CD4-positive, alpha-beta T cell (primary cell): ENCODE measurements around the gene RHBDF1. TPM values are rescaled to one million over a fixed set of nuclear protein-coding genes. Genes with fewer than 3 reads are reported as not detected.

Source experiments
- ATAC-seq: fragments of 200-7000 bp; cut with Tn5 transposase; one replicate; pipeline ENCODE4 v1.10.0; 2022; ENCODE audit warnings: mild to moderate bottlenecking; ENCODE audit not compliant: poor library complexity
- CTCF ChIA-PET: fragments of 350-600 bp; sonication (Branson Sonifier 250); formaldehyde crosslinking; loops from one replicate; lab custom pipeline; 2021; ENCODE audit warnings: antibody characterized with exemption, inconsistent platforms; lab: Charles Lee
- POLR2A ChIA-PET: fragments of 350-600 bp; sonication (Branson Sonifier 250); formaldehyde crosslinking; loops from one replicate; lab custom pipeline; 2021; ENCODE audit warnings: antibody characterized with exemption, inconsistent platforms; lab: Charles Lee
- DNase-seq, 14 experiments: peaks; one replicate each; pipeline ENCODE4 v3.0.0-alpha.2; 2013 to 2020; ENCODE audit warnings: mixed read lengths in 2 of 14
- H3K27ac ChIP-seq, 2 donors: one replicate each; pipeline versions ENCODE4 v1.5.1 to v1.7.0; 2013; ENCODE audit warnings: low read length in 2 of 2, low read depth in 1 of 2, mild to moderate bottlenecking in 1 of 2
- H3K27me3 ChIP-seq, 2 experiments: 1 replicate in 1 of 2; 2 replicates in 1 of 2; pipeline versions ENCODE4 v1.6.1 to v1.7.0; 2013; ENCODE audit warnings: low read length in 2 of 2, control low read depth in 1 of 2, mild to moderate bottlenecking in 1 of 2, moderate library complexity in 1 of 2; ENCODE audit not compliant: insufficient read depth in 2 of 2, control insufficient read depth in 1 of 2
- H3K36me3 ChIP-seq: one replicate; pipeline ENCODE4 v1.6.1; 2013; ENCODE audit warnings: low read length, control low read depth; ENCODE audit not compliant: insufficient read depth
- H3K4me1 ChIP-seq: one replicate; pipeline ENCODE4 v1.6.1; 2013; ENCODE audit warnings: low read length, control low read depth; ENCODE audit not compliant: insufficient read depth
- H3K4me3 ChIP-seq: one replicate; pipeline ENCODE4 v1.5.1; 2013; ENCODE audit warnings: mild to moderate bottlenecking, low read length, moderate library complexity
- H3K9me3 ChIP-seq, 2 experiments: 1 replicate in 1 of 2; 2 replicates in 1 of 2; pipeline versions ENCODE4 v1.6.1 to v1.7.0; 2013; ENCODE audit warnings: low read length in 2 of 2, mild to moderate bottlenecking in 2 of 2, control low read depth in 1 of 2, moderate library complexity in 1 of 2; ENCODE audit not compliant: control insufficient read depth in 1 of 2, insufficient read depth in 1 of 2
- H3K27ac Mint-ChIP-seq: one replicate; pipeline ENCODE4 v1.8.0; 2020; ENCODE audit warnings: mixed read lengths
- H3K27me3 Mint-ChIP-seq: one replicate; pipeline ENCODE4 v1.8.0; 2021; ENCODE audit warnings: mixed read lengths
- H3K36me3 Mint-ChIP-seq: one replicate; pipeline ENCODE4 v1.8.0; 2021; ENCODE audit warnings: low read depth, mixed read lengths
- H3K4me1 Mint-ChIP-seq: one replicate; pipeline ENCODE4 v1.8.0; 2021; ENCODE audit warnings: low read depth, mixed read lengths
- H3K4me3 Mint-ChIP-seq: one replicate; pipeline ENCODE4 v1.8.0; 2020; ENCODE audit warnings: mild to moderate bottlenecking, mixed read lengths
- H3K9me3 Mint-ChIP-seq: one replicate; pipeline ENCODE4 v1.8.0; 2020; ENCODE audit warnings: mixed read lengths
- CTCF ChIP-seq: fragments of 200-600 bp; IDR thresholded peaks from one replicate; pipeline ENCODE4 v1.8.0; 2022; ENCODE audit warnings: antibody characterized with exemption, mild to moderate bottlenecking
- intact Hi-C, 2 experiments: fragments of 100-400 bp; cut with DNase I in 1 of 2; cut with micrococcal nuclease in 1 of 2; formaldehyde crosslinking; loops; one replicate each; pipeline versions ENCODE4 v1.15.1 to v1.9.0; 2023 to 2025; cut with DNase I, micrococcal nuclease
- total RNA-seq, 174 experiments: library from RNA in 2 of 174; stranded (reverse) in 2 of 174; gene quantifications; one replicate each; pipeline ENCODE4 v1.2.3 and lab custom pipeline; 2021 to 2026

The RHBDF1 gene
- total RNA-seq, 2 experiments from 2014 or later = 0.33 to 0.34 TPM

GRCh38 chr16:117379-118365 lies 45.2 kb upstream of the RHBDF1 start:
- TF ChIP-seq CTCF = peak; percentile 81
- intact Hi-C loops = loop anchor here (1.0 kb wide), 2 partner anchors 64 to 245 kb away; no protein-coding TSS in a partner anchor
- peak; percentile 87 for ATAC-seq
- DNase-seq = peak; percentile 53 to 81 (median 62)
- H3K9me3 ChIP-seq = no peaks in the 10 kb centered on the region
- no peak overlapping the region for H3K4me3 ChIP-seq
- no peak overlapping the region for H3K27ac ChIP-seq
- peaks cover 5% of the 10 kb centered on the region for H3K4me1 ChIP-seq
- ChIA-PET CTCF (interaction anchor here (0.9 to 3.6 kb wide), 5 partner anchors 11 to 244 kb away, joined by 3 to 11 read pairs (median 3); partner anchors contain the start of gene HBQ1), POLR2A (interaction anchor here (1.8 kb wide), 1 partner anchor 11 kb away, joined by 4 read pairs; no protein-coding TSS in a partner anchor)
- H3K27ac Mint-ChIP-seq = no peak overlapping the region
- peaks cover 12% of the 10 kb centered on the region for H3K36me3 ChIP-seq
- H3K27me3 ChIP-seq = no peaks in the 10 kb centered on the region
- H3K9me3 Mint-ChIP-seq = no peaks in the 10 kb centered on the region
- peaks cover 47% of the 10 kb centered on the region for H3K36me3 Mint-ChIP-seq
- H3K4me1 Mint-ChIP-seq = peaks cover 11% of the 10 kb centered on the region
- H3K4me3 Mint-ChIP-seq = no peak overlapping the region
- no peaks in the 10 kb centered on the region for H3K27me3 Mint-ChIP-seq

GRCh38 chr16:116015-116414 lies 43.6 kb upstream of the RHBDF1 start:
- Histone ChIP-seq H3K4me3 (no peak overlapping the region), H3K9me3 (no peaks in the 10 kb centered on the region), H3K27ac (no peak overlapping the region), H3K27me3 (no peaks in the 10 kb centered on the region), H3K4me1 (peaks cover 5% of the 10 kb centered on the region), H3K36me3 (peaks cover 23% of the 10 kb centered on the region)
- Mint-ChIP-seq H3K36me3 (peaks cover 56% of the 10 kb centered on the region), H3K27me3 (no peaks in the 10 kb centered on the region), H3K4me1 (peaks cover 11% of the 10 kb centered on the region), H3K27ac (no peak overlapping the region), H3K9me3 (no peaks in the 10 kb centered on the region), H3K4me3 (no peak overlapping the region)
- ChIA-PET POLR2A (no interaction called here), CTCF (interaction anchor here (3.6 kb wide), 1 partner anchor 9 kb away, joined by 11 read pairs; no protein-coding TSS in a partner anchor)
- ATAC-seq = no peak
- DNase-seq = no peak
- intact Hi-C loops = no loop called here
- no peak for TF ChIP-seq CTCF

DNA sequence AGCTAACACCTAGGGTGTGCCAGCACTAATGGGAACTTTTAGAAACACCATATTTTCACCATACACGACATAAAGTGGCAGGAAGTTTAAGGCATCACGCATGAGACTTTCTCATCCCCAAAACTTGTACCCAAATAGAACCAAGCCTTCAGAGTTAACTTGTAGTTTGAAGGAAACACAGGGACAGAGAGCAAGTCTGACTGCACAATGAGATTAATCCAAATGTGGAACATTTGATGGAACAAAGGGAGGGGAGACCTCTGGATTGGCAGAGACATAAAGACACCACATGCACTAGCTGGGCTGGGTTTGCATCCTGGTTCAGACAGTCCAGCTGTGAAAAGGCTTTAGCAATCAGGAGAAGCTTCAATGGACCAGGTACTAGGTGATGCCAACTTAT lies 41.9 kb upstream of the RHBDF1 start:
- TF ChIP-seq CTCF = no peak
- no peak for ATAC-seq
- Histone ChIP-seq H3K27ac (no peak overlapping the region), H3K9me3 (no peaks in the 10 kb centered on the region), H3K27me3 (no peaks in the 10 kb centered on the region), H3K4me3 (no peak overlapping the region), H3K36me3 (peaks cover 34% of the 10 kb centered on the region), H3K4me1 (peaks cover 5% of the 10 kb centered on the region)
- CTCF ChIA-PET = interaction anchor here (1.5 kb wide), 1 partner anchor 18 kb away, joined by 3 read pairs; no protein-coding TSS in a partner anchor
- intact Hi-C loops = no loop called here
- peaks cover 11% of the 10 kb centered on the region for H3K4me1 Mint-ChIP-seq
- POLR2A ChIA-PET = no interaction called here
- peaks cover 66% of the 10 kb centered on the region for H3K36me3 Mint-ChIP-seq
- H3K9me3 Mint-ChIP-seq = no peaks in the 10 kb centered on the region
- no peak overlapping the region for H3K4me3 Mint-ChIP-seq
- no peak for DNase-seq
- no peaks in the 10 kb centered on the region for H3K27me3 Mint-ChIP-seq
- no peak overlapping the region for H3K27ac Mint-ChIP-seq
